Measurements from ENCODE around the gene TRPC4.

TRPC4 gene

GRCh38 chr13:37666036-37666435 lies 203.5 kb downstream of the TRPC4 start:
- H3K4me2 ChIP-seq (ENCODE audit: low read depth, low read length, poor library complexity, severe bottlenecking) = no peak overlapping the region

GRCh38 chr13:37665420-37665819 lies 204.2 kb downstream of the TRPC4 start:
- H3K4me2 ChIP-seq (ENCODE audit: low read depth, low read length, poor library complexity, severe bottlenecking) = no peak overlapping the region
- H3K27me3 ChIP-seq (ENCODE audit: insufficient read depth, low read length, poor library complexity, severe bottlenecking) = no peaks in the 10 kb centered on the region
- H3K9ac ChIP-seq (ENCODE audit: low read depth, low read length, poor library complexity, severe bottlenecking) = no peak overlapping the region
- no peaks in the 10 kb centered on the region for H3K9me2 ChIP-seq (replicated peaks; ENCODE audit: low read depth, low read length)
- H3K36me3 ChIP-seq (ENCODE audit: insufficient read depth, low read length) = no peaks in the 10 kb centered on the region
- no peaks in the 10 kb centered on the region for H3K4me1 ChIP-seq (ENCODE audit: insufficient read depth, low read length, poor library complexity, severe bottlenecking)
- no peaks in the 10 kb centered on the region for H3K79me2 ChIP-seq (ENCODE audit: insufficient read depth, low read length)
- no peaks in the 10 kb centered on the region for H3K9me3 ChIP-seq (ENCODE audit: insufficient read depth, low read depth, low read length)
- TF ChIP-seq CTCF (conservative IDR thresholded peaks at IDR 0.05; ENCODE audit: low read length) (no peak), EZH2phosphoT487 (IDR thresholded peaks at IDR 0.05; ENCODE audit: borderline replicate concordance) (no peak)
- H4K20me1 ChIP-seq (ENCODE audit: insufficient read depth, low read length, poor library complexity, severe bottlenecking) = no peaks in the 10 kb centered on the region
- no peak overlapping the region for H3K4me3 ChIP-seq (ENCODE audit: low read length, poor library complexity, severe bottlenecking)
- H2AFZ ChIP-seq (ENCODE audit: low read length) = no peak overlapping the region
- no peaks in the 10 kb centered on the region for H3F3A ChIP-seq (ENCODE audit: low read depth)

More at GRCh38 chr13:37666036-37666435, 203.5 kb downstream of the TRPC4 start:
- no peak for TF ChIP-seq EZH2phosphoT487 (IDR thresholded peaks at IDR 0.05; ENCODE audit: borderline replicate concordance)
- no peak for TF ChIP-seq CTCF (conservative IDR thresholded peaks at IDR 0.05; ENCODE audit: low read length)
- Histone ChIP-seq H3K4me3 (ENCODE audit: low read length, poor library complexity, severe bottlenecking) (no peak overlapping the region), H3K36me3 (ENCODE audit: insufficient read depth, low read length) (no peaks in the 10 kb centered on the region), H3K27me3 (ENCODE audit: insufficient read depth, low read length, poor library complexity, severe bottlenecking) (no peaks in the 10 kb centered on the region), H3K9me2 (replicated peaks; ENCODE audit: low read depth, low read length) (no peaks in the 10 kb centered on the region), H3K79me2 (ENCODE audit: insufficient read depth, low read length) (no peaks in the 10 kb centered on the region), H3F3A (ENCODE audit: low read depth) (no peaks in the 10 kb centered on the region), H3K9ac (ENCODE audit: low read depth, low read length, poor library complexity, severe bottlenecking) (no peak overlapping the region), H3K4me1 (ENCODE audit: insufficient read depth, low read length, poor library complexity, severe bottlenecking) (no peaks in the 10 kb centered on the region), H2AFZ (ENCODE audit: low read length) (no peak overlapping the region), H4K20me1 (ENCODE audit: insufficient read depth, low read length, poor library complexity, severe bottlenecking) (no peaks in the 10 kb centered on the region), H3K9me3 (ENCODE audit: insufficient read depth, low read depth, low read length) (no peaks in the 10 kb centered on the region)

- Histone ChIP-seq H3K27me3 (ENCODE audit: insufficient read depth, low read length, poor library complexity, severe bottlenecking) (no peaks in the 10 kb centered on the region), H3K9ac (ENCODE audit: low read depth, low read length, poor library complexity, severe bottlenecking) (no peak overlapping the region), H3K9me3 (ENCODE audit: insufficient read depth, low read depth, low read length) (no peaks in the 10 kb centered on the region), H3K79me2 (ENCODE audit: insufficient read depth, low read length) (no peaks in the 10 kb centered on the region), H3K4me1 (ENCODE audit: insufficient read depth, low read length, poor library complexity, severe bottlenecking) (no peaks in the 10 kb centered on the region), H3K9me2 (replicated peaks; ENCODE audit: low read depth, low read length) (no peaks in the 10 kb centered on the region), H2AFZ (ENCODE audit: low read length) (no peak overlapping the region), H3K4me2 (ENCODE audit: low read depth, low read length, poor library complexity, severe bottlenecking) (no peak overlapping the region), H3K4me3 (ENCODE audit: low read length, poor library complexity, severe bottlenecking) (no peak overlapping the region), H3F3A (ENCODE audit: low read depth) (no peaks in the 10 kb centered on the region), H3K36me3 (ENCODE audit: insufficient read depth, low read length) (no peaks in the 10 kb centered on the region), H4K20me1 (ENCODE audit: insufficient read depth, low read length, poor library complexity, severe bottlenecking) (no peaks in the 10 kb centered on the region)
- no peak for TF ChIP-seq EZH2phosphoT487 (IDR thresholded peaks at IDR 0.05; ENCODE audit: borderline replicate concordance)
- no peak for TF ChIP-seq CTCF (conservative IDR thresholded peaks at IDR 0.05; ENCODE audit: low read length)
Measured at GRCh38 chr13:37663724-37664123, 205.8 kb downstream of the TRPC4 start.
